ENCODE measurements around the gene AKAP8L. TPM values are rescaled to one million over a fixed set of nuclear protein-coding genes. Genes with fewer than 3 reads are reported as not detected.

Gene AKAP8L
- total RNA-seq, 1 experiment from 2014 or later, result 106 TPM

DNA sequence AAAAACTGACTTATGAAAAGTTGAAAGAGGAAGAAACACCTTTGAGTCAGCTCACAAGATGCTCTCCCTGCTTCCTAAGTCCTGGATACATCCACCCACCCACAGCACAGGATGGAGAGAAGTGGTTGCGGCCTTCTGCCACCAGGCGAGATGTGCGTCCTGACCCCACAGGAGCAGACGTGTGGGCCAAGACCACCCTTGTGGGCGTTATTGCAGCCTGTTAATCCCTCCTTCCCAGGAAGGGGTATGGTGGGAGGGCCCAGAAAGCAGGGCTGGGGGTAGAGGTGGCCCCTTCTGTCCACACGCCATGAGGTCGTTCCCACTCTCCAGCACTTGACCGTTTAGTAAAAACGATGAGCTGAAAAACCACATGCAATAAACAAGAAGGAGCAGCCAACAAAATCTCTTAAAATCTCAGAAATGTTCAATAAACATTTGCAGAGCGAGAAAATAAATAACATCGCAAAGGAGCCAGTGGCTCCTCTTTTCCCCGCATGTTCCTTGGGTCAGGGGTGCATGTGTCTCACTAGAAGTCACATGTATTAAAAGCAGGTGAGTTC lies 2.4 kb upstream of the AKAP8L start (continued):
- TF ChIP-seq, protein P1, sequence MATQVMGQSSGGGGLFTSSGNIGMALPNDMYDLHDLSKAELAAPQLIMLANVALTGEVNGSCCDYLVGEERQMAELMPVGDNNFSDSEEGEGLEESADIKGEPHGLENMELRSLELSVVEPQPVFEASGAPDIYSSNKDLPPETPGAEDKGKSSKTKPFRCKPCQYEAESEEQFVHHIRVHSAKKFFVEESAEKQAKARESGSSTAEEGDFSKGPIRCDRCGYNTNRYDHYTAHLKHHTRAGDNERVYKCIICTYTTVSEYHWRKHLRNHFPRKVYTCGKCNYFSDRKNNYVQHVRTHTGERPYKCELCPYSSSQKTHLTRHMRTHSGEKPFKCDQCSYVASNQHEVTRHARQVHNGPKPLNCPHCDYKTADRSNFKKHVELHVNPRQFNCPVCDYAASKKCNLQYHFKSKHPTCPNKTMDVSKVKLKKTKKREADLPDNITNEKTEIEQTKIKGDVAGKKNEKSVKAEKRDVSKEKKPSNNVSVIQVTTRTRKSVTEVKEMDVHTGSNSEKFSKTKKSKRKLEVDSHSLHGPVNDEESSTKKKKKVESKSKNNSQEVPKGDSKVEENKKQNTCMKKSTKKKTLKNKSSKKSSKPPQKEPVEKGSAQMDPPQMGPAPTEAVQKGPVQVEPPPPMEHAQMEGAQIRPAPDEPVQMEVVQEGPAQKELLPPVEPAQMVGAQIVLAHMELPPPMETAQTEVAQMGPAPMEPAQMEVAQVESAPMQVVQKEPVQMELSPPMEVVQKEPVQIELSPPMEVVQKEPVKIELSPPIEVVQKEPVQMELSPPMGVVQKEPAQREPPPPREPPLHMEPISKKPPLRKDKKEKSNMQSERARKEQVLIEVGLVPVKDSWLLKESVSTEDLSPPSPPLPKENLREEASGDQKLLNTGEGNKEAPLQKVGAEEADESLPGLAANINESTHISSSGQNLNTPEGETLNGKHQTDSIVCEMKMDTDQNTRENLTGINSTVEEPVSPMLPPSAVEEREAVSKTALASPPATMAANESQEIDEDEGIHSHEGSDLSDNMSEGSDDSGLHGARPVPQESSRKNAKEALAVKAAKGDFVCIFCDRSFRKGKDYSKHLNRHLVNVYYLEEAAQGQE (IDR thresholded peaks at IDR 0.05; ENCODE audit: low read depth), result no peak
- TF ChIP-seq, protein P2, sequence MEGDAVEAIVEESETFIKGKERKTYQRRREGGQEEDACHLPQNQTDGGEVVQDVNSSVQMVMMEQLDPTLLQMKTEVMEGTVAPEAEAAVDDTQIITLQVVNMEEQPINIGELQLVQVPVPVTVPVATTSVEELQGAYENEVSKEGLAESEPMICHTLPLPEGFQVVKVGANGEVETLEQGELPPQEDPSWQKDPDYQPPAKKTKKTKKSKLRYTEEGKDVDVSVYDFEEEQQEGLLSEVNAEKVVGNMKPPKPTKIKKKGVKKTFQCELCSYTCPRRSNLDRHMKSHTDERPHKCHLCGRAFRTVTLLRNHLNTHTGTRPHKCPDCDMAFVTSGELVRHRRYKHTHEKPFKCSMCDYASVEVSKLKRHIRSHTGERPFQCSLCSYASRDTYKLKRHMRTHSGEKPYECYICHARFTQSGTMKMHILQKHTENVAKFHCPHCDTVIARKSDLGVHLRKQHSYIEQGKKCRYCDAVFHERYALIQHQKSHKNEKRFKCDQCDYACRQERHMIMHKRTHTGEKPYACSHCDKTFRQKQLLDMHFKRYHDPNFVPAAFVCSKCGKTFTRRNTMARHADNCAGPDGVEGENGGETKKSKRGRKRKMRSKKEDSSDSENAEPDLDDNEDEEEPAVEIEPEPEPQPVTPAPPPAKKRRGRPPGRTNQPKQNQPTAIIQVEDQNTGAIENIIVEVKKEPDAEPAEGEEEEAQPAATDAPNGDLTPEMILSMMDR (IDR thresholded peaks at IDR 0.05 in 2 of 3, conservative IDR thresholded peaks at IDR 0.05 in 1 of 3; ENCODE audit: borderline replicate concordance in 1 of 3, insufficient read depth in 1 of 3, low read depth in 2 of 3, low read length in 2 of 3), result no peak
- no peak for TF ChIP-seq ZNF274 (IDR thresholded peaks at IDR 0.05; ENCODE audit: low read depth, low read length)
- TF ChIP-seq SIN3A (IDR thresholded peaks at IDR 0.05; ENCODE audit: low read depth), result no peak
- TF ChIP-seq FOSL1 (IDR thresholded peaks at IDR 0.05; ENCODE audit: low read depth), result no peak
- TF ChIP-seq SP1 (IDR thresholded peaks at IDR 0.05; ENCODE audit: low read depth), result no peak
- TF ChIP-seq, protein P3, sequence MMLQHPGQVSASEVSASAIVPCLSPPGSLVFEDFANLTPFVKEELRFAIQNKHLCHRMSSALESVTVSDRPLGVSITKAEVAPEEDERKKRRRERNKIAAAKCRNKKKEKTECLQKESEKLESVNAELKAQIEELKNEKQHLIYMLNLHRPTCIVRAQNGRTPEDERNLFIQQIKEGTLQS (IDR thresholded peaks at IDR 0.05), result no peak

Measured in HCT116 (cell line).